Smooth muscle cell (in vitro differentiated cells): ENCODE data around the gene LMO1. TPM values are rescaled to one million over a fixed set of nuclear protein-coding genes. Genes with fewer than 3 reads are reported as not detected.

Experiments
- DNase-seq: peaks from one replicate; lab custom pipeline; 2025; ENCODE audit not compliant: unreplicated experiment; lab: John Stamatoyannopoulos, UW
- H2AFZ ChIP-seq: fragments of 200-600 bp; sonication (generic); 2 replicates; pipeline ENCODE4 v1.6.0; 2016; ENCODE audit warnings: antibody characterized with exemption, low read depth, mild to moderate bottlenecking
- H3F3A ChIP-seq: fragments of 200-600 bp; sonication (generic); 2 replicates; pipeline ENCODE4 v1.6.0; 2017; ENCODE audit warnings: antibody characterized with exemption, low read depth
- H3K27ac ChIP-seq: fragments of 200-600 bp; sonication (generic); 2 replicates; pipeline ENCODE4 v1.5.1; 2016; ENCODE audit warnings: low read depth, mild to moderate bottlenecking
- H3K27me3 ChIP-seq: fragments of 200-600 bp; sonication (generic); 2 replicates; pipeline ENCODE4 v1.6.1; 2016; ENCODE audit warnings: low read depth, mild to moderate bottlenecking
- H3K36me3 ChIP-seq: fragments of 200-600 bp; sonication (generic); 2 replicates; pipeline ENCODE4 v1.5.1; 2016; ENCODE audit warnings: low read depth
- H3K4me1 ChIP-seq: fragments of 200-600 bp; sonication (generic); 2 replicates; pipeline ENCODE4 v1.5.1; 2016; ENCODE audit warnings: low read depth
- H3K4me2 ChIP-seq: fragments of 200-600 bp; sonication (generic); 2 replicates; pipeline ENCODE4 v1.6.0; 2016; ENCODE audit warnings: mild to moderate bottlenecking
- H3K4me3 ChIP-seq: fragments of 200-600 bp; sonication (generic); 2 replicates; pipeline ENCODE4 v1.5.1; 2016; ENCODE audit warnings: mild to moderate bottlenecking
- H3K79me2 ChIP-seq: fragments of 200-600 bp; sonication (generic); 2 replicates; pipeline ENCODE4 v1.6.0; 2016; ENCODE audit warnings: low read depth, mild to moderate bottlenecking
- H3K9ac ChIP-seq: fragments of 200-600 bp; sonication (generic); 2 replicates; pipeline ENCODE4 v1.6.0; 2016; ENCODE audit warnings: low read depth
- H3K9me3 ChIP-seq: fragments of 200-600 bp; sonication (generic); replicated peaks from 2 replicates; pipeline ENCODE4 v1.5.1; 2016; ENCODE audit warnings: low read depth
- H4K20me1 ChIP-seq: fragments of 200-600 bp; sonication (generic); 2 replicates; pipeline ENCODE4 v1.6.0; 2016; ENCODE audit warnings: low read depth
- CTCF ChIP-seq: fragments of 200-600 bp; sonication (generic); IDR thresholded peaks from 2 replicates; pipeline ENCODE4 v1.5.1; 2017; ENCODE audit warnings: borderline replicate concordance, mild to moderate bottlenecking, antibody characterized with exemption; ENCODE audit not compliant: insufficient read depth, poor library complexity, severe bottlenecking
- WGBS: methylation state at CpG from one replicate; pipeline ENCODE4 v1.1.7; 2016; ENCODE audit warnings: low lambda C conversion rate; 5-methylcytosine and 5-hydroxymethylcytosine counted together
- polyA plus RNA-seq: library from polyadenylated mRNA; unstranded; fragments of >200 nt; fragmentation: Nextera tagmentation; extraction: Ambion mirVana; gene quantifications from 2 replicates; pipeline ENCODE4 v1.2.1, GENCODE V29; 2016
- total RNA-seq: library from RNA; depleted of rRNA; stranded (reverse); fragments of >200 nt; gene quantifications from 2 replicates; pipeline ENCODE4 v1.2.3, GENCODE V29; 2014

The LMO1 gene
- total and polyA plus RNA-seq, 2 experiments from 2014 or later: 1.1 to 1.6 TPM

- no peaks in the 10 kb centered on the region for H4K20me1 ChIP-seq
- H3K27me3 ChIP-seq: no peaks in the 10 kb centered on the region
- no peak for TF ChIP-seq CTCF
- no peak overlapping the region for H3K27ac ChIP-seq
- H2AFZ ChIP-seq: no peak overlapping the region
- H3K4me2 ChIP-seq: no peak overlapping the region
- H3K9ac ChIP-seq: no peak overlapping the region
- no peaks in the 10 kb centered on the region for H3F3A ChIP-seq
- 84% methylated on average over 4 of the region's 4 CpGs for WGBS
- no peaks in the 10 kb centered on the region for H3K36me3 ChIP-seq
- no peaks in the 10 kb centered on the region for H3K79me2 ChIP-seq
- DNase-seq: no peak
- no peaks in the 10 kb centered on the region for H3K4me1 ChIP-seq
- H3K4me3 ChIP-seq: no peak overlapping the region
- no peaks in the 10 kb centered on the region for H3K9me3 ChIP-seq
Measured at GRCh38 chr11:8218409-8218808, 45.3 kb downstream of the LMO1 start.

- H3K9ac ChIP-seq: no peak overlapping the region
- H3K9me3 ChIP-seq: no peaks in the 10 kb centered on the region
- no peak overlapping the region for H3K4me2 ChIP-seq
- TF ChIP-seq CTCF: no peak
- no peaks in the 10 kb centered on the region for H4K20me1 ChIP-seq
- no peak overlapping the region for H3K4me3 ChIP-seq
- no peaks in the 10 kb centered on the region for H3K4me1 ChIP-seq
- DNase-seq: no peak
- H3K27ac ChIP-seq: no peak overlapping the region
- no peak overlapping the region for H2AFZ ChIP-seq
- no peaks in the 10 kb centered on the region for H3F3A ChIP-seq
- no peaks in the 10 kb centered on the region for H3K27me3 ChIP-seq
- H3K36me3 ChIP-seq: no peaks in the 10 kb centered on the region
- H3K79me2 ChIP-seq: no peaks in the 10 kb centered on the region
- WGBS: 81% methylated on average over 11 of the region's 11 CpGs
Measured at GRCh38 chr11:8217926-8218325, 45.8 kb downstream of the LMO1 start.

- Histone ChIP-seq H3K9ac (no peak overlapping the region), H3K27me3 (no peaks in the 10 kb centered on the region), H3K79me2 (no peaks in the 10 kb centered on the region), H3F3A (no peaks in the 10 kb centered on the region), H3K4me2 (no peak overlapping the region), H3K9me3 (no peaks in the 10 kb centered on the region), H3K4me1 (no peaks in the 10 kb centered on the region), H3K27ac (no peak overlapping the region), H2AFZ (no peak overlapping the region), H3K36me3 (no peaks in the 10 kb centered on the region), H4K20me1 (no peaks in the 10 kb centered on the region), H3K4me3 (no peak overlapping the region)
- no peak for DNase-seq
- TF ChIP-seq CTCF: no peak
- 86% methylated on average over 4 of the region's 4 CpGs for WGBS
Measured at GRCh38 chr11:8217136-8217535, 46.5 kb downstream of the LMO1 start.

GRCh38 chr11:8213376-8213775, 50.3 kb downstream of the LMO1 start:
- TF ChIP-seq CTCF: no peak
- no peak overlapping the region for H3K9ac ChIP-seq
- H4K20me1 ChIP-seq: no peaks in the 10 kb centered on the region
- no peaks in the 10 kb centered on the region for H3F3A ChIP-seq
- H3K4me1 ChIP-seq: no peaks in the 10 kb centered on the region
- H3K27ac ChIP-seq: no peak overlapping the region
- H3K4me2 ChIP-seq: no peak overlapping the region
- H2AFZ ChIP-seq: no peak overlapping the region
- H3K79me2 ChIP-seq: no peaks in the 10 kb centered on the region
- H3K9me3 ChIP-seq: no peaks in the 10 kb centered on the region
- 76% methylated on average over 4 of the region's 4 CpGs for WGBS
- H3K36me3 ChIP-seq: no peaks in the 10 kb centered on the region
- no peak for DNase-seq
- no peak overlapping the region for H3K4me3 ChIP-seq
- H3K27me3 ChIP-seq: no peaks in the 10 kb centered on the region
